HepG2 (cell line): ENCODE results near the gene HDAC10. TPM values are rescaled to one million over a fixed set of nuclear protein-coding genes. Genes with fewer than 3 reads are reported as not detected.
A peak's percentile ranks its signal among the peaks of the same experiment; 100 is the strongest.

Source experiments
- CAMTA2 ChIP-seq: sonication (generic); formaldehyde crosslinking; IDR thresholded peaks from 2 replicates; pipeline ENCODE4 v1.4.0; 2020; ENCODE audit warnings: mild to moderate bottlenecking, missing genetic modification reagents, borderline replicate concordance
- ISX ChIP-seq: sonication (generic); formaldehyde crosslinking; conservative IDR thresholded peaks from 2 replicates; pipeline ENCODE4 v1.5.0; 2020; ENCODE audit warnings: missing genetic modification reagents
- MEIS1 ChIP-seq: sonication (generic); formaldehyde crosslinking; IDR thresholded peaks from 2 replicates; pipeline ENCODE4 v1.9.0; 2021; ENCODE audit warnings: mild to moderate bottlenecking, missing genetic modification reagents, moderate library complexity, borderline replicate concordance
- NFYB ChIP-seq: sonication (generic); formaldehyde crosslinking; IDR thresholded peaks from 2 replicates; pipeline ENCODE4 v1.4.0; 2020; ENCODE audit warnings: missing genetic modification reagents
- POLR2A ChIP-seq, 2 experiments: IDR thresholded peaks; 2 replicates each; pipeline ENCODE4 v1.6.1; 2011; ENCODE audit warnings: low read depth in 2 of 2, low read length in 2 of 2, mild to moderate bottlenecking in 1 of 2, moderate library complexity in 1 of 2; ENCODE audit not compliant: insufficient read depth in 1 of 2
- RAD21 ChIP-seq: fragments of 450-650 bp; formaldehyde crosslinking; IDR thresholded peaks from 2 replicates; pipeline ENCODE4 v1.5.0; 2020; ENCODE audit warnings: mild to moderate bottlenecking
- TMF1 ChIP-seq: sonication (generic); formaldehyde crosslinking; IDR thresholded peaks from 2 replicates; pipeline ENCODE4 v1.8.1; 2022; ENCODE audit warnings: low read depth, missing genetic modification reagents
- TOPORS ChIP-seq: sonication (generic); formaldehyde crosslinking; IDR thresholded peaks from 2 replicates; pipeline ENCODE4 v1.8.0; 2023; ENCODE audit warnings: mild to moderate bottlenecking, missing genetic modification reagents
- XRCC5 ChIP-seq: fragments of 200-400 bp; formaldehyde crosslinking; optimal IDR thresholded peaks from 2 replicates; pipeline ENCODE3; 2017; ENCODE audit warnings: mild to moderate bottlenecking, low read length
- ZFP90 ChIP-seq: sonication (generic); formaldehyde crosslinking; IDR thresholded peaks from 2 replicates; pipeline ENCODE4 v1.8.0; 2022; ENCODE audit warnings: missing genetic modification reagents, mild to moderate bottlenecking, inconsistent platforms, borderline replicate concordance
- ZNF207 ChIP-seq: fragments of 450-650 bp; IDR thresholded peaks from 2 replicates; pipeline ENCODE4 v1.6.1; 2016; ENCODE audit warnings: antibody characterized with exemption, borderline replicate concordance
- ZNF598 ChIP-seq: sonication (generic); formaldehyde crosslinking; IDR thresholded peaks from 2 replicates; pipeline ENCODE4 v1.5.1; 2020; ENCODE audit warnings: mild to moderate bottlenecking, missing genetic modification reagents, borderline replicate concordance
- ZNF891 ChIP-seq: sonication (generic); formaldehyde crosslinking; IDR thresholded peaks from 2 replicates; pipeline ENCODE4 v1.5.0; 2020; ENCODE audit warnings: mild to moderate bottlenecking, missing genetic modification reagents
- polyA plus RNA-seq, 8 experiments: library from polyadenylated mRNA; depleted of rRNA in 3 of 8; stranded (reverse) in 7 of 8; unstranded in 1 of 8; fragments of >200 nt; fragmentation: Illumina TruSeq in 4 of 8; extraction: Trizol in 4 of 8; gene quantifications; 2 replicates each; pipeline versions ENCODE4 v1.2.1 to v1.2.3, GENCODE V29; 2011 to 2016; ENCODE audit warnings: low read depth in 4 of 8, missing spikeins in 1 of 8, mixed read lengths in 1 of 8; ENCODE audit not compliant: insufficient read depth in 1 of 8
- total RNA-seq, 5 experiments: library from RNA; depleted of rRNA; stranded (reverse); fragments of >200 nt; fragmentation: Illumina TruSeq; extraction: Trizol; gene quantifications; 2 replicates each; pipeline ENCODE4 v1.2.3, GENCODE V29; 2016; ENCODE audit warnings: low read depth in 1 of 5
- TF ChIP-seq, protein P1 (sequence below): fragments of 450-650 bp; IDR thresholded peaks from 2 replicates; pipeline ENCODE4 v1.6.1; 2017
- TF ChIP-seq, protein P2 (sequence below): IDR thresholded peaks from 2 replicates; pipeline ENCODE4 v1.6.1; 2016; ENCODE audit warnings: low read depth, borderline replicate concordance
- TF ChIP-seq, protein P3 (sequence below): sonication (generic); formaldehyde crosslinking; IDR thresholded peaks from 2 replicates; pipeline ENCODE4 v1.5.0; 2020; ENCODE audit warnings: mild to moderate bottlenecking, missing genetic modification reagents
- TF ChIP-seq, protein P4 (sequence below): IDR thresholded peaks from 2 replicates; pipeline ENCODE4 v1.6.1; 2016; ENCODE audit warnings: control low read depth
- TF ChIP-seq, protein P5 (sequence below): sonication (generic); formaldehyde crosslinking; IDR thresholded peaks from 2 replicates; pipeline ENCODE4 v1.5.1; 2020; ENCODE audit warnings: mild to moderate bottlenecking, missing genetic modification reagents, borderline replicate concordance

HDAC10 gene
- total and polyA plus RNA-seq, 2 of the 13 experiments (the other 11 are each of a cell fraction or from before 2014, with no cell fraction given), result 13.9 to 14.9 TPM

DNA sequence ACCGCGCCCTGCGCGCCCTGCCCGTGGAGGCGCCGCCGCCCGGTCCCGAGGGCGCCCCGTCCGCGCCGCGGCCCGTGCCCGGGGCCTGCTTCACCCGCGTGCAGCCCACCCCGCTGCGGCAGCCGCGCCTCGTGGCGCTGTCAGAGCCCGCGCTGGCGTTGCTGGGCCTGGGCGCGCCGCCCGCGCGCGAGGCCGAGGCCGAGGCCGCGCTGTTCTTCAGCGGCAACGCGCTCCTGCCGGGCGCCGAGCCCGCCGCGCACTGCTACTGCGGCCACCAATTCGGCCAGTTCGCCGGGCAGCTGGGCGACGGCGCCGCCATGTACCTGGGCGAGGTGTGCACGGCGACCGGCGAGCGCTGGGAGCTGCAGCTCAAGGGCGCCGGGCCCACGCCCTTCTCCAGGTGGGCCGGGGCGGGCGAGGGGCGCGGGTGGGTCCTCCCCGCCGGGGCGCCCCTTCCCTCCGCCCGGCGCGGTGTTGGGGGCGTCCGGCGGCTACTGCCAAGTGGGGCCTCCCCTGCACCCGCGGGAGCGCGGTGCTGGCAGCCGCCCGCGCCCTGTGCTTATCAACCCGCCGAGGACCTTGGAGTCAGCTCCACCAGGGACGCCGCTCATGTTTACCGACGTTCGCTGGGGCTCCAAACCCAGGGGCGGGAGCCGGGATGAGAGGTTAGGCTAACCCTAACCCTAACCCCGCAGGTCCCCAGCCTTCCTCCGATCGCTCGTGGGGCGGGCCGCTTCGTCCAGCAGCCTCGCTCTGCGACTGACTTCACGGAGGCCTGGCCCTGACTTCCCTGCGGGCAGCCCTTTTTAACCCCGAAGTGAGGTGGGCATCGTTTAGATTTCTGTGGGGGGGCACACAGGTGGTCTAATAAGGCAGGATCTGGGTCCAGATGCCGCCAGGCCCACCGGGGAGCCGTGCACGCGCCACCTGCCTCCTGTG lies 49.6 kb downstream of the HDAC10 start (continued):
- TF ChIP-seq, protein P1, sequence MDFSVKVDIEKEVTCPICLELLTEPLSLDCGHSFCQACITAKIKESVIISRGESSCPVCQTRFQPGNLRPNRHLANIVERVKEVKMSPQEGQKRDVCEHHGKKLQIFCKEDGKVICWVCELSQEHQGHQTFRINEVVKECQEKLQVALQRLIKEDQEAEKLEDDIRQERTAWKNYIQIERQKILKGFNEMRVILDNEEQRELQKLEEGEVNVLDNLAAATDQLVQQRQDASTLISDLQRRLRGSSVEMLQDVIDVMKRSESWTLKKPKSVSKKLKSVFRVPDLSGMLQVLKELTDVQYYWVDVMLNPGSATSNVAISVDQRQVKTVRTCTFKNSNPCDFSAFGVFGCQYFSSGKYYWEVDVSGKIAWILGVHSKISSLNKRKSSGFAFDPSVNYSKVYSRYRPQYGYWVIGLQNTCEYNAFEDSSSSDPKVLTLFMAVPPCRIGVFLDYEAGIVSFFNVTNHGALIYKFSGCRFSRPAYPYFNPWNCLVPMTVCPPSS, result no peak
- TF ChIP-seq ZNF207 (no peak), ZNF891 (CRISPR knock-in tag) (peak; percentile 22; the same call in 1 of the 2 replicates), ZNF598 (0 out of 2 replicates have a peak, but pooled peaks have one; percentile 26), TOPORS (CRISPR knock-in tag) (no peak), CAMTA2 (CRISPR knock-in tag) (no peak), POLR2A (IDR thresholded peaks at IDR 0.05; ENCODE audit: insufficient read depth in 1 of 2, low read depth in 2 of 2, low read length in 2 of 2) (0 out of 4 replicates have a peak, but pooled peaks of 1 of the 2 experiments have one; percentile 27), TMF1 (CRISPR knock-in tag) (peak; percentile 67; the same call in 1 of the 2 replicates), MEIS1 (CRISPR knock-in tag) (no peak), ZFP90 (CRISPR knock-in tag) (0 out of 2 replicates have a peak, but pooled peaks have one; percentile 43), NFYB (CRISPR knock-in tag) (no peak), ISX (CRISPR knock-in tag) (0 out of 2 replicates have a peak, but pooled peaks have one; percentile 20), RAD21 (peak; percentile 13; the same call in 1 of the 2 replicates), XRCC5 (no peak)
- TF ChIP-seq, protein P2, sequence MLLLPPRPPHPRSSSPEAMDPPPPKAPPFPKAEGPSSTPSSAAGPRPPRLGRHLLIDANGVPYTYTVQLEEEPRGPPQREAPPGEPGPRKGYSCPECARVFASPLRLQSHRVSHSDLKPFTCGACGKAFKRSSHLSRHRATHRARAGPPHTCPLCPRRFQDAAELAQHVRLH (CRISPR knock-in tag), result no peak
- TF ChIP-seq, protein P3, sequence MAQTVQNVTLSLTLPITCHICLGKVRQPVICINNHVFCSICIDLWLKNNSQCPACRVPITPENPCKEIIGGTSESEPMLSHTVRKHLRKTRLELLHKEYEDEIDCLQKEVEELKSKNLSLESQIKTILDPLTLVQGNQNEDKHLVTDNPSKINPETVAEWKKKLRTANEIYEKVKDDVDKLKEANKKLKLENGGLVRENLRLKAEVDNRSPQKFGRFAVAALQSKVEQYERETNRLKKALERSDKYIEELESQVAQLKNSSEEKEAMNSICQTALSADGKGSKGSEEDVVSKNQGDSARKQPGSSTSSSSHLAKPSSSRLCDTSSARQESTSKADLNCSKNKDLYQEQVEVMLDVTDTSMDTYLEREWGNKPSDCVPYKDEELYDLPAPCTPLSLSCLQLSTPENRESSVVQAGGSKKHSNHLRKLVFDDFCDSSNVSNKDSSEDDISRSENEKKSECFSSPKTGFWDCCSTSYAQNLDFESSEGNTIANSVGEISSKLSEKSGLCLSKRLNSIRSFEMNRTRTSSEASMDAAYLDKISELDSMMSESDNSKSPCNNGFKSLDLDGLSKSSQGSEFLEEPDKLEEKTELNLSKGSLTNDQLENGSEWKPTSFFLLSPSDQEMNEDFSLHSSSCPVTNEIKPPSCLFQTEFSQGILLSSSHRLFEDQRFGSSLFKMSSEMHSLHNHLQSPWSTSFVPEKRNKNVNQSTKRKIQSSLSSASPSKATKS (CRISPR knock-in tag), result no peak
- TF ChIP-seq, protein P4, sequence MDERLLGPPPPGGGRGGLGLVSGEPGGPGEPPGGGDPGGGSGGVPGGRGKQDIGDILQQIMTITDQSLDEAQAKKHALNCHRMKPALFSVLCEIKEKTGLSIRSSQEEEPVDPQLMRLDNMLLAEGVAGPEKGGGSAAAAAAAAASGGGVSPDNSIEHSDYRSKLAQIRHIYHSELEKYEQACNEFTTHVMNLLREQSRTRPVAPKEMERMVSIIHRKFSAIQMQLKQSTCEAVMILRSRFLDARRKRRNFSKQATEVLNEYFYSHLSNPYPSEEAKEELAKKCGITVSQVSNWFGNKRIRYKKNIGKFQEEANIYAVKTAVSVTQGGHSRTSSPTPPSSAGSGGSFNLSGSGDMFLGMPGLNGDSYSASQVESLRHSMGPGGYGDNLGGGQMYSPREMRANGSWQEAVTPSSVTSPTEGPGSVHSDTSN (CRISPR knock-in tag), result no peak
- TF ChIP-seq, protein P5, sequence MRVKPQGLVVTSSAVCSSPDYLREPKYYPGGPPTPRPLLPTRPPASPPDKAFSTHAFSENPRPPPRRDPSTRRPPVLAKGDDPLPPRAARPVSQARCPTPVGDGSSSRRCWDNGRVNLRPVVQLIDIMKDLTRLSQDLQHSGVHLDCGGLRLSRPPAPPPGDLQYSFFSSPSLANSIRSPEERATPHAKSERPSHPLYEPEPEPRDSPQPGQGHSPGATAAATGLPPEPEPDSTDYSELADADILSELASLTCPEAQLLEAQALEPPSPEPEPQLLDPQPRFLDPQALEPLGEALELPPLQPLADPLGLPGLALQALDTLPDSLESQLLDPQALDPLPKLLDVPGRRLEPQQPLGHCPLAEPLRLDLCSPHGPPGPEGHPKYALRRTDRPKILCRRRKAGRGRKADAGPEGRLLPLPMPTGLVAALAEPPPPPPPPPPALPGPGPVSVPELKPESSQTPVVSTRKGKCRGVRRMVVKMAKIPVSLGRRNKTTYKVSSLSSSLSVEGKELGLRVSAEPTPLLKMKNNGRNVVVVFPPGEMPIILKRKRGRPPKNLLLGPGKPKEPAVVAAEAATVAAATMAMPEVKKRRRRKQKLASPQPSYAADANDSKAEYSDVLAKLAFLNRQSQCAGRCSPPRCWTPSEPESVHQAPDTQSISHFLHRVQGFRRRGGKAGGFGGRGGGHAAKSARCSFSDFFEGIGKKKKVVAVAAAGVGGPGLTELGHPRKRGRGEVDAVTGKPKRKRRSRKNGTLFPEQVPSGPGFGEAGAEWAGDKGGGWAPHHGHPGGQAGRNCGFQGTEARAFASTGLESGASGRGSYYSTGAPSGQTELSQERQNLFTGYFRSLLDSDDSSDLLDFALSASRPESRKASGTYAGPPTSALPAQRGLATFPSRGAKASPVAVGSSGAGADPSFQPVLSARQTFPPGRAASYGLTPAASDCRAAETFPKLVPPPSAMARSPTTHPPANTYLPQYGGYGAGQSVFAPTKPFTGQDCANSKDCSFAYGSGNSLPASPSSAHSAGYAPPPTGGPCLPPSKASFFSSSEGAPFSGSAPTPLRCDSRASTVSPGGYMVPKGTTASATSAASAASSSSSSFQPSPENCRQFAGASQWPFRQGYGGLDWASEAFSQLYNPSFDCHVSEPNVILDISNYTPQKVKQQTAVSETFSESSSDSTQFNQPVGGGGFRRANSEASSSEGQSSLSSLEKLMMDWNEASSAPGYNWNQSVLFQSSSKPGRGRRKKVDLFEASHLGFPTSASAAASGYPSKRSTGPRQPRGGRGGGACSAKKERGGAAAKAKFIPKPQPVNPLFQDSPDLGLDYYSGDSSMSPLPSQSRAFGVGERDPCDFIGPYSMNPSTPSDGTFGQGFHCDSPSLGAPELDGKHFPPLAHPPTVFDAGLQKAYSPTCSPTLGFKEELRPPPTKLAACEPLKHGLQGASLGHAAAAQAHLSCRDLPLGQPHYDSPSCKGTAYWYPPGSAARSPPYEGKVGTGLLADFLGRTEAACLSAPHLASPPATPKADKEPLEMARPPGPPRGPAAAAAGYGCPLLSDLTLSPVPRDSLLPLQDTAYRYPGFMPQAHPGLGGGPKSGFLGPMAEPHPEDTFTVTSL (CRISPR knock-in tag), result no peak
